Testis (tissue), 2 donors: Measurements from ENCODE around the gene CMTM5.

Source experiments
- CTCF ChIP-seq, 3 experiments: fragments of 450-650 bp in 2 of 3; fragments of 200-600 bp in 1 of 3; sonication (generic) in 1 of 3; IDR thresholded peaks; one replicate each; pipeline ENCODE4 v1.5.1; 2016 to 2019; ENCODE audit warnings: antibody characterized with exemption in 3 of 3, mild to moderate bottlenecking in 2 of 3, moderate library complexity in 1 of 3
- POLR2A ChIP-seq: fragments of 450-650 bp; IDR thresholded peaks from one replicate; pipeline ENCODE4 v1.6.1; 2017; ENCODE audit warnings: antibody characterized with exemption, mild to moderate bottlenecking, moderate library complexity

DNA sequence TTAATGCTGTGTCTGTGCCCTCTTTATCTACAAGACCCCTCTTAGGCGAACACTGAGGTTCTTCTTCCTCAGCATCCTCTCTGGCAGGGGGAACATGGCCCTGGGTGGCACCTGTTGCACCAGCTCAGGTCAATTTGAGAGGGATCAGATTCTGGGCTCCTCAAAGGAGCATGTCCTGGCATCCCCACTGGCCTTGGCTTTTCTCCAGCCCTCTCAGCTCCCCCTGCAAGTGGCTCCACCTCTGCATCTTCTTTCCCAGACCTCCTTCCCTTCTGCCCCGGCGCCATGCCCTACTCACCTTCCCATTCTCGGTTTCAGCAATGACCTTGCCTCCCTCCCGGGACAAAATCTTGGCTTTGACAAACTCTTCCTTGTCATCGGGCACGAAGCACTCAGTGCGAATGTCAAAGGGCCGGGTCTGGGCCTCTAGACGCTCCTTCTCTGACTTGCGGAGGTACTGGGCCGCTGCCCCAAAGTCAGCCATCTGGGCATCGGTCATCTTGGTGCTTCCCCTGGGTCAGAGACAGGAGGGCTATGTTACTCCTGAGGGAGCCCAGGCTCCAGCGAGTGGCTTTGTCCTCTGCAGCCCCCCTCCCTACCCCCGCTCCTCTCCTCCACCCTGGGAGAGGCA is 30.0 kb downstream of the CMTM5 start:
- TF ChIP-seq CTCF (IDR thresholded peaks at IDR 0.05) (no peak), POLR2A (no peak)
